Choroid plexus epithelial cell (primary cell): ENCODE data around the gene CD33.

Experiments used
- DNase-seq: peaks from one replicate; pipeline ENCODE4 v3.0.0-alpha.2; 2010; ENCODE audit warnings: low read depth
- H3K4me3 ChIP-seq: 2 replicates; pipeline ENCODE4 v1.5.1; 2011; ENCODE audit warnings: low read depth, mild to moderate bottlenecking, control low read depth, low read length, moderate library complexity
- CTCF ChIP-seq: conservative IDR thresholded peaks from 2 replicates; pipeline ENCODE4 v1.5.1; 2011; ENCODE audit warnings: low read depth, mild to moderate bottlenecking, control low read depth, inconsistent platforms, low read length, moderate library complexity

Gene CD33

GRCh38 chr19:51258165-51259160 is 33.6 kb downstream of the CD33 start:
- no peak for TF ChIP-seq CTCF
- DNase-seq: no peak
- no peak overlapping the region for H3K4me3 ChIP-seq

DNA sequence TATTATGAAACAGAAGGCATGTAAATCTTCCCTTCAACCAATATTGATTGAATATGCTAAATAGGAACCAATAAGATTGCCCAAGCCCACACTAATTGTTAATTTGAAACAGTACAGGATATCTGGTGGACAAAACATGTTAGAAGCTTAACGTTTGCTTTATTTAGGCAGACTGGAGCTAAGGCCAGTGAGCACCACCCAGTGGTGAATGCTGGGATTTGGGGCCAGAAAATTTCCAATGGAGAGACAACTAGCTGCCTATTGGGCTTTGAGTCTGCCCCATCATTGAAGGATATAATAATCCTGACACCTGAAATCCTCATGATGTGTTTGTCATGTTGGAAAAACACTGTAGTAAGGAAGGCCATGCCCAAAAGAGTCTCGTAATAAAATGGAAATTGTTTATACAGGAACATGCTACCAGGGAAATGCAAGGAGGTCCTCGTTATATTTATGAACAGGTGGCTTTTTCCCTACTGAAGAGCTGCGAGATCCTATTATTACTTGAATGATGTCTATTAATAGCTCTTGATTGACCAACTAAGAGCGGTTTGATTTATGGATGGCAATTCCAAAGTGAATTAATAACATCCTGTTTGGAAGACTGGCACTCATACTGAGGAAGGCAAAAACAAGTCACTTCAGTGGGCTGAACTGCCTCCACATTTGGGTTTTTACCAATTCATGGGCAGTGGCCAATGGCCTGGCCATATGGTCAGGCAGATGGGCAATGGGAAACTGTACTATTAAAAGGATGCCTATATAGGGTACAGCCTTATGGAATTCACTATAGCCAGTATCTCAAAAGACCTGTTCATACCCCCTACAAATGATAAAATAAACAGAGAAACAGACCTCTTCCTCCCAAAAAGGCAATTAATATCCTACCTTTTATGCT is 34.7 kb downstream of the CD33 start:
- peak; percentile 67 for DNase-seq

DNA sequence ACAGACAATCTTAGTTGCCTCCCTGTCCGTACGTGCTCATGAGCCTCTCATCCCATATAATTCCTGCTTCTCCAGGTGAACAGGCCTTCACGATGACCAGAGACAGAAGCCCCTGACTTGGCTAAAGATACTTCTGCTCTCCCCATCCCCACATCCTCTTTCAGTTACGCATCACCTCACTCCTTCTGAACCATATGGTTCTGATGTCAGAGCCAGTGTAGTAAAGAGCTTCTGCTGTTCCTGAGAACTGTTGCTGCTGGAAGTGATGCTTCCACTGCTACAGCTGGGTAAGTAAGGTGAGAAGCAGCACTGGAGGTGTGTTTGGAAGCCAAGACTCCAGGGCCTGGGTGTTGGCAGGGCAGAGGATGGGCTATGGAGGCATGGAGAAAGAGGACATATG is 38.9 kb downstream of the CD33 start:
- DNase-seq: no peak
- no peak for TF ChIP-seq CTCF
- no peak overlapping the region for H3K4me3 ChIP-seq

More for the DNA sequence above, 34.7 kb downstream of the CD33 start:
- H3K4me3 ChIP-seq: no peak overlapping the region
- TF ChIP-seq CTCF: peak; percentile 90

- no peak overlapping the region for H3K4me3 ChIP-seq
- no peak for DNase-seq
- TF ChIP-seq CTCF: no peak
These were observed 46.2 kb downstream of the CD33 start for GRCh38 chr19:51271067-51271466.

GRCh38 chr19:51272183-51272810 is 47.4 kb downstream of the CD33 start:
- H3K4me3 ChIP-seq: no peak overlapping the region
- DNase-seq: no peak
- no peak for TF ChIP-seq CTCF

DNA sequence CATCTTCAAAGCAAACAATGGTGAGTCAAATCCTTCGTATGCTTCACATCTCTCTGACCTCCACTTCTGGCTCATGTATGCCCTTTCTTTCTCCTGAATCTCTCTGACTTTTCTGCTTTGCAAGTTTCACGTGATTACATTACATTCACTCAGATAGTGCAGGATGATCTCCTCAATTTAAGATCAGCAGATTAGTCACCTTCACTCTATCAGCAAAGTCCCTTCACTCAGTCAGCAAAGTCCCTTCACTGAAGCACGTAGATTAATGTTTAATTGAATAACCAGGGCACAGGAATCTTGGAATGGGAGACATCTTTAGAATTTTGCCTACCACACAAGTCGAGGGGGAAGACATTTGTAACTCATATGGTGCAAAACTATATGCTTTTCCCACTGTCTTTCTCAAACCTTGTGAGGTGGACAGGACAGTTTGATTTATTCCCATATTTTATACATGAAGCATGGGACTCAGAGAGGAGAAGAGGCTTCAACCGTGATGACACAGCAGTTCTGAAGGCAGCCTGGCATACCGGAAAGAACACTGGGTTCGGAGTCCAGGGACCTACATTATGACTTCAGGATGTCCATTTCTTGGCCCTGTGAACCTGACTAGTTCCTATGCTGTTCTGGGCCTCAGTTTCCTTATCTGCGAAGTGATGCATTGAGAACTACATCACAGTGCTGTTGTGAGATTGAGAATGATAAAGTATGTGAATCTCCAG is 49.3 kb downstream of the CD33 start:
- no peak for DNase-seq
- TF ChIP-seq CTCF: no peak
- no peak overlapping the region for H3K4me3 ChIP-seq
